ENCODE data around the gene ANKRD30A. TPM values are rescaled to one million over a fixed set of nuclear protein-coding genes. Genes with fewer than 3 reads are reported as not detected.
"Not testable (repeated sequence)": the region's sequence is repeated elsewhere in the genome, so short reads cannot be mapped to it uniquely, and the experiment has no call there.

ANKRD30A gene
- total RNA-seq, 4 donors from 2014 or later = 0.13 TPM; not detected in 3

- DNase-seq = no peak
- Histone ChIP-seq H3K36me3 (no peaks in the 10 kb centered on the region), H3K9me3 (no peaks in the 10 kb centered on the region), H3K27ac (no peak overlapping the region), H3K4me1 (no peaks in the 10 kb centered on the region), H3K4me3 (replicated peaks in 1 of 3) (no peak overlapping the region), H3K27me3 (no peaks in the 10 kb centered on the region)
- 72 to 82% methylated on average over 3 of the region's 3 CpGs for WGBS, 2 donors
- TF ChIP-seq POLR2A (IDR thresholded peaks at IDR 0.05) = no peak
- TF ChIP-seq CTCF (IDR thresholded peaks at IDR 0.05) = no peak
- intact Hi-C loops (cut with DNase I) = no loop called here
These were observed 254.6 kb downstream of the ANKRD30A start for GRCh38 chr10:37379991-37380390.

GRCh38 chr10:37381271-37381670, 255.9 kb downstream of the ANKRD30A start:
- DNase-seq = no peak
- WGBS, 2 donors = 80 to 82% methylated on average over 3 of the region's 3 CpGs
- Histone ChIP-seq H3K36me3 (no peaks in the 10 kb centered on the region), H3K4me3 (replicated peaks in 1 of 3) (no peak overlapping the region), H3K27me3 (no peaks in the 10 kb centered on the region), H3K27ac (no peak overlapping the region), H3K4me1 (no peaks in the 10 kb centered on the region), H3K9me3 (no peaks in the 10 kb centered on the region)
- intact Hi-C loops (cut with DNase I) = no loop called here
- TF ChIP-seq POLR2A (IDR thresholded peaks at IDR 0.05) (no peak), CTCF (IDR thresholded peaks at IDR 0.05) (no peak)

GRCh38 chr10:37384923-37385322, 259.5 kb downstream of the ANKRD30A start:
- no peak for DNase-seq
- H3K4me1 ChIP-seq = no peaks in the 10 kb centered on the region
- WGBS, 2 donors = 72 to 83% methylated on average over 4 of the region's 4 CpGs
- H3K27ac ChIP-seq = no peak overlapping the region
- no peak overlapping the region for H3K4me3 ChIP-seq (replicated peaks in 1 of 3)
- H3K9me3 ChIP-seq = no peaks in the 10 kb centered on the region
- TF ChIP-seq CTCF (IDR thresholded peaks at IDR 0.05) = no peak
- TF ChIP-seq POLR2A (IDR thresholded peaks at IDR 0.05) = no peak
- intact Hi-C loops (cut with DNase I) = no loop called here
- H3K36me3 ChIP-seq = no peaks in the 10 kb centered on the region
- H3K27me3 ChIP-seq = no peaks in the 10 kb centered on the region

GRCh38 chr10:37390926-37391325, 265.5 kb downstream of the ANKRD30A start:
- Histone ChIP-seq H3K27me3 (no peaks in the 10 kb centered on the region), H3K4me1 (no peaks in the 10 kb centered on the region), H3K27ac (no peak overlapping the region), H3K9me3 (no peaks in the 10 kb centered on the region), H3K4me3 (replicated peaks in 1 of 3) (no peak overlapping the region), H3K36me3 (no peaks in the 10 kb centered on the region)
- WGBS, 2 donors = 82 to 83% methylated on average over 3 of the region's 3 CpGs
- no peak for DNase-seq
- intact Hi-C loops (cut with DNase I) = no loop called here
- TF ChIP-seq POLR2A (IDR thresholded peaks at IDR 0.05) = no peak

- H3K27ac ChIP-seq; H3K4me3 ChIP-seq (replicated peaks in 1 of 3); intact Hi-C loops (cut with DNase I); DNase-seq; H3K36me3 ChIP-seq; H3K9me3 ChIP-seq; H3K27me3 ChIP-seq; H3K4me1 ChIP-seq: not testable (repeated sequence)
- WGBS, 2 donors = 64 to 68% methylated on average over 2 of the region's 2 CpGs
These were observed 275.4 kb downstream of the ANKRD30A start for GRCh38 chr10:37400774-37401173.

- no peak overlapping the region for H3K4me3 ChIP-seq (replicated peaks in 1 of 3)
- no peak for DNase-seq
- no peaks in the 10 kb centered on the region for H3K9me3 ChIP-seq
- 59 to 69% methylated on average over 3 of the region's 3 CpGs for WGBS, 2 donors
- no peak for TF ChIP-seq POLR2A (IDR thresholded peaks at IDR 0.05)
- TF ChIP-seq CTCF (IDR thresholded peaks at IDR 0.05) = no peak
- no peaks in the 10 kb centered on the region for H3K36me3 ChIP-seq
- H3K27ac ChIP-seq = no peak overlapping the region
- H3K27me3 ChIP-seq = no peaks in the 10 kb centered on the region
- H3K4me1 ChIP-seq = no peaks in the 10 kb centered on the region
- intact Hi-C loops (cut with DNase I) = no loop called here
These were observed 275.8 kb downstream of the ANKRD30A start for GRCh38 chr10:37401225-37401624.
